GM21825 (cell line): ENCODE measurements around the gene FOXN3.
A peak's percentile ranks its signal among the peaks of the same experiment; 100 is the strongest.

Experiments
- ATAC-seq: cut with Tn5 transposase; IDR thresholded peaks from one replicate; pipeline ENCODE4 v1.9.1; 2021; ENCODE audit warnings: mild to moderate bottlenecking, moderate library complexity; ENCODE audit not compliant: unreplicated experiment

The FOXN3 gene

DNA sequence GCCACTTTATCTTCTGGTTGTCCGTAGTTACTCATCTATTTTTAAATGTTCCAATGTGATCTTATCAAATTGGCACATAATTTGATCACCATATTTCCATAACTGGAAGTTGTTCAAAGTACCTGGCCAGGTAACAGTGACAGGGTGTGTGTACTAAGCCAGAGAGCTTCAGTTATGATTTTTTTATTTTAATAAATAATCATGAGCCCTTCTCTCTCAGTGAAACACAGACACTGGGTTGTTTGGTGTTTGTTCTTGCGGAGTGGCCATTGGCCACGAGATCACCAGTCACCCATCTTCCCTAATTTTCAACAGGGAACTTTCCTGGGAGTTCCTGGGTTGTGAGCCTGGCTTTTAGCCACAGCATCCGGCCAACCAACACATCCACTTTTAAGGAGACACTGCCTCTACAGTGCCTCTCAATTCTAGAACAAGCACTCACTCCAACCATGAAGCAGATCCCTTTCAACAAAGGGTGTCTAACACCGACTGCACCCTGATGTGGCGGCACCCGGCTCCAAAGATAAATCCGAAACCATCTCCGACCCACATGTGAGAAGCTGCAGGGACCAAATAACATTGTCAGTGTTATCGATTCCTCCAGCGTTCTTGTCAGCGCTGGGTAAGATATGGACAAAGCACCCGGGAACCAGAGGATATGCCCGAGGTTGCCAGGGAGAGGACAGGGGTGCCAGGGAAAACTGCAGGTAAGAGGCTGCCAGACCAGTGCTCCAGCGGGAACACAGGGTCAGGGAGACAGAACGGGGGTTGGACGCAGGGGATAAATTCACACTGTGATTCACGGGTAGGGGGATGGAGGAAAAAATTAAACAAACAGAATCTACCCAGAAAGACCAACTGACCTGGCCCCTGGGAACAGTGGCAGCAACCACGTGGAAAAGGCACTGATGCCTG, 49.9 kb downstream of the FOXN3 start:
- ATAC-seq = no peak

DNA sequence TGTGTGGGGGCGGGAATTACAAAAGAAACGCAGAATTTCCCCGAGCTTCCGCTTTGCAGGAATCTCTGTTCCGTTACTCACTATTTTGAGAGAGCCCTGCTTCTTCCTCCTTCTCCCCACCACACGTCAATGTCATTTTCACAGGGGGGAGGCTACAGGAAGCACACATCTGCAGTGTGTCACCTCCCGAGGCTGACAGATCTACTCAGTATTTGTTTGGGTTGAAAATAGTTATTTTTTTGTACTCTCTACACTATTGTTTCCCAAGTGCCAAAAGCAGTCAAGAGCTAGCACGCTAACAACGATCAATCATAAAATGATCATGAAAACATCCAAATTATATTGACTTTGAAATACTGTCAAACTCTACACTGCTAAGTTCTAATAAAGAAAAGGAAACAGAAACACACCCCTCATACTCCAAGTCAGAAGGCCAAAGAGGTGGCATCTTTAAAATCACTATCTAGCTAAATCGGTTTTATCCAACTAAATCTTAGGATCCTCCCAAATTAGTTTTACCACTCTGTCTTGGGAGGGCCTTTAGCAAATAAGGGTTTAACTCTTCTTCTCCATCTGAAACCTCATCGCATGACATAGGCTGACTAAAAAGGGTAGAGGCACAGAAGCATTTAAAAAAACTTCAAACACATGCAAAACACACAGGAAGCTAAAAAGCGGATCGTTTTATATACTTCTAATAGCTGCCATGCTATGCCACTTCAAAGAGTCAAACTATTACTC, 51.8 kb downstream of the FOXN3 start:
- ATAC-seq = peak; percentile 93

DNA sequence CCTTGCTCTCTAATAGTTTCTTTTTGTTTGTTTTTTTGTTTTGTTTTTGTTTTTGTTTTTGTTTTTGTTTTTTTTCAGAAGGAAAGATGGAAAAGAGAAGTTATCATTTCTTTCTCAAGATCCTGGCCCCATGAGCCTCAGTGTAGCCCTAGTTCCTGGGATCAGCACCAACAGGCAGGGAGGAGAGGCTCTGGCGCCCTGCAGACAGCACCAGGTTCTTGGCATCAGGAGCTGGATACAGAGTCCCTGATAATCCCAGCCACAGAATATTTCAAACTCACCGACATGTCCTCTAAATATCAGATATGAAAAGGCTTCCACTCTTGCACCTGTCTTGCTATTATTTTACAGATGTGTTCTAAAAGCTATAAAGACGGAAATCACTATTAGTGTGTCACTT, 52.7 kb downstream of the FOXN3 start:
- no peak for ATAC-seq

DNA sequence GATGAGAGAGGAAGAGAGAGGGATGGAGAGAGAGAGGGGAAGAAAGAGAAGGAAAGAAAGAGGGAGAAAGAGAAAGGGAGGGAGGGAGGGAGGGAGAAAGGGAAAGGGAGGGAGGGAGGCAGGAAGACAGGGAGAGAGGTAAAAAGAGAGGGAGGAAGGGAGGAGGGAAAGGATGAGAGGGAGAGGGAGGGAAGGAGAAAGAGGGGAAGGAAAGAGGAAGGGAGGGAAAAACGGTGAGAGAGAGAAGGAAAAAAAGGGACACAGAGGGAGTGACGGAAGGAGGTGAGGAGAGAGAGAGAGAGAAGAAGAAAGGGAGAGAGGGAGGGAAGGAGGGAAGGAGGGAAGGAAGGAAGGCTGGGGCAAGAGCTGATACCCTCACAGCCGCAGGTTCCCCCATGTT, 56.8 kb downstream of the FOXN3 start:
- no peak for ATAC-seq

DNA sequence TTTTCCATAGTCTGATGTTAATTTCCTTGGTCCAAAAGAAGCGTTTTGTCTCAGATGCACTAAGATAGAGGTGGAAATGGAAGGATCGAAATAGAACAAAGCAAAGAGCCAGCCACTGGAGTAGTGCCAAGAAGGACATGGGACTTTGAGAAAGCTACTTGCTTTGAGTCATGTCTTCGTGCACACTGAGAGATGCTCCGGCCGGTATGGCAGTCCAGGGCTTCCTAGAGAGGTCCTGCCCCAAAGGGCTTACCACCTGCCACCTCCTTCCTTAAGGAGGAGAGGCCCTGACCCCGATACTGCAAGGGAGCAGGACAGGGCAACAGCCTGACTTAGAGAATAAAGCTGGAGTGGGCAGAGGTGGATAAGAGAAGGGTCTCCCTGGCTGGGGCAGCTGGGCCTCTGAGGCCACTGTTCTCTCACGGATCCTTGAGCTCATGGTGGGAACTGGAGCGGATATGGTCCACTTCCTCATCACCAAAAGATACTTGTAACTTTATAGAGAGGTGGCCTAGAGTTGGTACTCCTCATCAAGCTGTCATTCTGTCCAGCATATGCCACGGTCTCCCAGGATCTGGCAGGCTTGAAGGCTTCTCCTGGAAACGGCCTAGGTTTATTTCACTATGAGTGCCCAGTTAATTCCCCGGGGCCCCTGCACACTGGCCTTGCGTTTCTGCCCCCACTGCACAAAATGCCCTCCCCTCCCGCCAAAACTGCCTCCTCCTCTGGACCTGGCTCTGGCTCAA, 57.4 kb downstream of the FOXN3 start:
- no peak for ATAC-seq

DNA sequence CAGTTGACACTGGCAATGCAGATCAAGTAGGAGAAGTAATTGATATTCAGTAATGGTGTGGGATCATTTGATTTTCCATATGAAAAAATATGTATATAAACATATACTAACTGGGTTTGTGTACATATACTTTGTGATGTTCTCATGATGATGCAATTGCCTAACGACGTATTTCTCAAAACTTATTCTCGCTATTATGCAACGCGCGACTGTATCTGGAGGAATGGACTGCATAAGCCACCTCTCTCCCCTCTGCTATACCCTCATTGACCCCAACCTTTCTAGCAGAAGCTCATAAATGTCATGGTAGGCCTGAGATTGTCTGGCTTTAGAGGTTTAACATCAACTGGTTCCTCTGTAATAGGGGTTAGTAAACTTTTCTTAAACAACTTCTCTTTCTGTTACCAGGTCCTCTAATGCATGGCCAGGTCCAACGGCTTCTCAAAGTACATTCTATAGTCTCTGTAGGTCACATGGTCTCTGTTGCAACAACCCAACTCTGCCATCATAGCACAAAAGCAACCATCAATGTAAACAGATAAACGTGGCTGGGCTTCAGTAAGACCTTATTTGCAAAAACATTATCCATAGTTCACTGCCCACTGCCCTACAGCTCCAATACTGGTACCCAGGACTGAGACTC, 59.3 kb downstream of the FOXN3 start:
- ATAC-seq = no peak

DNA sequence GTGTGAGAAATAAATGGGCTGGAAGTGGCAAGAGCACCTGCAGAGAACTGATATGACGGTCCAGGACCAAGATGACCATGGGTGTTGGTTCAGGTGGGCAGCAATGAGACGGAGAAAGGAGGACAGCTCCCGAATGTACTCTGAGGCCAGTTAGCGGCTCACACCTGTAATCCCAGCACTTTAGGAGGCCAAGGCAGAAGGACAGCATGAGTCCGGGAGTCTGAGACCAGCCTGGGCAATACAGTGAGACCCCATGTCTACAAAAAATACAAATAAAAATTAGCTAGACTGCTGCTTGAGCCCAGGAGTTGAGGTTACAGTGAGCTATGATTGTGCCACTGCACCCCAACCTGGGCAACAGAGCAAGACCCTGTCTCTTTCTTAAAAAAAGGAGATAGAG, 60.1 kb downstream of the FOXN3 start:
- no peak for ATAC-seq

DNA sequence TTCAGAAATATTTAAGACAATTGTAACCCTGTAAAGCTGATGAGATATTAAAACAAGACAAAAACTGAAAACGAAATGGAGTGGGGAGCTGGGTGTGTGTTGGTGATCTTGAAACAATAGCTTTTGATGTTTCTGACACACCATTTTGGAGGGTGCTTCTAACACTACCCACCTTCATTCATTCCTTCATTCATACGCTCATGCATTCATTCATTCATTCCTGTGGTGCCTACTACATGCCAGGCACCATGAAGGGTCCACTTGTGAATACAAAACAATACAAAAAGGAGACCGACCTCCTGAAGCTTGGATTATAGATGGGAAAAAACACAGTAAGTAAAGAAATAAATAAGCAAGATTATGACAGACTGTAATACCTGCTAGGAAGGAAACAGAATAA, 60.5 kb downstream of the FOXN3 start:
- ATAC-seq = no peak

DNA sequence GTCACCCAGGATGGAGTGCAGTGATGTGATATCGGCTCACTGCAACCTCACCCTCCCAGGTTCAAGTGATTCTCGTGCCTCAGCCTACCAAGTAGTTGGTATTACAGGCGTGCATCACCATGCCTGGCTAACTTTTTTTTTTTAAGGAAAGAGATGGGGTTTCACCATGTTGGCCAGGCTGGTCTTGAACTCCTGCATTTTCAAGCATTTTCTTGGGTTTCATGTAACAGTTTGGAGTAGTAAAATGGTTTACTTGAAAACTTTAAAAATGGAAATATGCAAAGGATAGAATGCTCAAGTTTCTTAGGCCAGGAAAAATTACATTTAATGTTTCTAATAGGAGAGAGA, 63.3 kb downstream of the FOXN3 start:
- ATAC-seq = no peak

DNA sequence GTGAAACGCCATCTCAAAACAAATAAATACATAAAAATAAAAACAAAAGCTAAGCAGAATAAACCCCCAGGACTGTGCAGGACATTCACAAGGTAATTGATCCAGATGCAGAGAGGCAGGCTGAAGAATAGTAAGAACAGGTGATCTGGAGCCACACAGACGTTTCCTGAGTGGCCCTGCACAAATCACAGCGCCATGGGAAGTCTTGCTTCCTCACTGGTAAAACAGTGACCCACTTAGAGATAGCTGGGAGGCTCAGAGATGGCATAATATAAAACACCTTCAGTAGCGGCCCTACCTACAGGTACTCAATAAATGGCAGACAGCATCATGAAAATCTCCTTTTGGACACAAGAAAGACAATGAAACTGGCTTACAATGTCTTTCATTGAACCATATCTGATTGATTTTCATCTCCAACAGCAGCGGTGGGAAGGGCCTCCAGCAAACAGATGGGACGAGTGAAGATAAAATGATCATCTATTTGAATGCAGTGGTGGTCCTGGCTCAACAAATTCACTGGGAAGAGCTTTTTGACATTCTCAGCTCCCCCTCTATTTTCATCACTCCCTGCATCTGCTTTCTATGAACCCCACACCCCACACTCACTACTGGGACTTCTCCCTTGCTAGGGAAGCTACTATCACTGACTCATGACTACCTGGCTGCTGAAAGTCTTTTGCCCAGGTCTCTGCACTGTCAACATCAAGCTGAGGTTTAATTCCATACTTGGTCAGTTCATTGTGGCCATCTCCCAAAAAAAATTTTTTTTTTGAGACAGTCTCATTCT, 63.9 kb downstream of the FOXN3 start:
- ATAC-seq = no peak

DNA sequence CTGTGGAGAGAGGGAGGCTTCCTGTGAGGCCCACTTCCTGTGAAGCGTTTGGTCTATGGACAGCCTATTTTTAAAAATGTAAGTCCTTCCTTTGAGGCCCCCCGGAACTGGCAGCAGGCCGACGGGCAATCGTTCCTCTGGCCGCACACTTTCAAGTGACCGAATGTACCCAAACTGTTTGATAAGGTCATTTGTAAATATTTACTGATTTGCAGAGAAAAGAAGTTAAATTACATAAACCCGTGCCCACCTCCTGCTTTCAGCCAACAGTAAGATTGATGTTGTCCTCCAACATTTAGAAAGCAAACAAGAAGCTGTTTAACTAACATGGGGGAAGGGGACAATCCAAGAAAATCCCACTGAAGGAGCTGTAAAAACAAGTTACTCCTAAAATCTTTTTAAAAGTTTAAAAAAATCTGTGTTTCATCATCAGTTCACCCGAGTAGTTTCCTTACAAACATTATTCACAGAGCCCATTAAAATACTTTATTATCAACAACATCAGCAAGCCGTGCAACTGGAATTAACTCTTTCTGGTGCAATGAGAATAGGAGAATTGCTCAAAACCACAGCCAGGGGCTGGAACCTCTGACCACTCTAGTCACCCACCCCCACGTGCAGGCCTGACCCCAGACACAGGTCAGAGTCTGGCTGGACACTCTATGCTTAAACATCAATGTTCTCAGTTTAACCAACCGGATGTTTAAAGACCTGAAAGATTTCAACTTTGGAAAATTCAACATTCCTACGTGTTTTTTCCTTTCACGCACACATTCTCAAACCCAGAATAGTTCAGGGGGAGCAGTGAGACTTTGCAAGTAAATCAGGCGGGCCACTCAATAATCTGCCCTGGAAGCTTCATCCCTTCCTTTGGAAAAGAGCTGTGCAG, 65.3 kb downstream of the FOXN3 start:
- ATAC-seq = peak; percentile 87

DNA sequence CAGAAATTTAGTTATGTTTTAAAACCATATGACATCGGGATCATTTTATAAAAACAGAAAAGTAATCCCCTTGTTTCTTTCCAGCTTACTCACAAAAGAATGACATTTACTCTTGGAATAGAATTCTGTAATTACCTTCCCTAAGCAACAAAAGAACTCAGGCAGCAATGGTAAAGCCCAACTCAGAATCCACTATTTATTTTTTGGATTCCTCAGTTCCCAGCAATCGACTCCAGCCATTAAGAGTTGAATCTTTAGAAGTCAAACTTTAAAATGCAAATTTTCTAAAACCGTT, 65.9 kb downstream of the FOXN3 start:
- ATAC-seq = no peak

DNA sequence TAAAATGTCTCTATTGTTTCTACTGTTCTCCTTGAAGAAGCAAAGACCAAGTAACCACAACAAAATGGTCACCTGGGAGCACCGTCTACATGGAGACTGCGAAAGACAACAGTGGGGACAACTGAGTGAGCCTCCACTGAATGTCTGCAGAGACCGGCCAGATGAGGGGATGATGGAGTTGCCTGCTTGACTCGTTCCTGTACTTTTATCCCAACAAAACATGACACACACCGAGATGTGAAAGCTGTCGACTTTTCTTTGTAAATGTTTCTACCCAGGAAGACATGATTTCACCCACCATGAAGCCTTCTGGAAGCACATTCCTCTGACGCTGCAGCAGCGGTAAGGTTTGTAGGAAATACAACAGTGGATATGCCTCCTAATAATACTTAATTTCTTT, 66.9 kb downstream of the FOXN3 start:
- no peak for ATAC-seq

DNA sequence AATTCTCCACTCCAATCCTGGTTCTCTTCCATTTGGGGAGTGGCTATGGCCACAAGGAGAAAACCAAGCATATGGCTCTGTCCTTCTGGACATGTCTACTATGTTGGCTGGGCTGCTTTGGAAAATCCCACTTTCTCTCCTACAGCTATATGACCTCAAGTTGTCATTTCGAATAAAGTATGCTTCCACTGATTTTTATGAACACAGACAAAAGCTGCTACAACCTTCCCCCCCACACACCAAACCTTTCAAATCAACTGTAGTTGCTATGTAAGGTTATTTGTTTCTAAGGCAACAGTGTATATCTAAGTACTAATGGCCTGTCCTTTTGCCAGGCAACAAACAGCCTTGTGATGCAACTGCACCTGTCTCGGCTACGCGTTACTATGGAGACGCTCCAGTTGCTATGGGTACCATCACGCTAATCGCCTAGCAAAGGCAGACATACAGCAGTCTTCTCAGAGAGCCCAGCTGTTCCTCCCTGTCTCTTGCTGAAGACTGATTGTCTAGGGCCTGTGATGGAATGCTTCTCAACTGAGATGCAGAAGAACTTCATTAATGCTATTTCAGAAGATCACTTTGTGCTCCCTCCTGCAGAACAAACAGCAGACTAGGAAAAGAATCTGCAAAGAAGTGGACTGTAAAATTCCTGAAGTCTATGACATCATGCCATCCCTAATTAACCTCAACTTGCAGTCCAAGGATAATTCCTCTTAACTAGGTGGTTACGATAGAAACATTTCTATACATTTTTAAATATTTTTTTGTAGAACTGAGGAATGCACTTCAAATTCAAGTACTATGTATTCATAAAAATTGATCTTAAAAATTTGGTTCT, 67.6 kb downstream of the FOXN3 start:
- no peak for ATAC-seq

DNA sequence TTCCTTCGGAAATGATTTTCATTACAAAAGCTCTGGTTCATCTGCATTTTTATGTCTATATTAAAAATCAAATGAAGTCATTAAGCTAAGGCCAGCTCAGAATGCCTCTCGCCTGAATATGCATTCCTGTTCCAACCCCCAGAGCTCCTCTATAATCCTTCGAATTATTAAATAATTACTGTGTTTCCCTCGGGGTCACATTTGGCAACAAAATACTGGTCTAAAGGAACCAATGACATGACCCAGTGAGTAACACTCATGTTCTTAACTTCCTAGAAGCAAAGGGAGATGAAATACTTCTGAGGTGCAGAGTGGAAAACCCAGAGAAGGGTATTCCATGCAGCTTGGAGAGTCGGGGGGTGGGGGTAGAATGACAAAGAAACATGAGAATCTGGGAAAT, 68.3 kb downstream of the FOXN3 start:
- no peak for ATAC-seq

DNA sequence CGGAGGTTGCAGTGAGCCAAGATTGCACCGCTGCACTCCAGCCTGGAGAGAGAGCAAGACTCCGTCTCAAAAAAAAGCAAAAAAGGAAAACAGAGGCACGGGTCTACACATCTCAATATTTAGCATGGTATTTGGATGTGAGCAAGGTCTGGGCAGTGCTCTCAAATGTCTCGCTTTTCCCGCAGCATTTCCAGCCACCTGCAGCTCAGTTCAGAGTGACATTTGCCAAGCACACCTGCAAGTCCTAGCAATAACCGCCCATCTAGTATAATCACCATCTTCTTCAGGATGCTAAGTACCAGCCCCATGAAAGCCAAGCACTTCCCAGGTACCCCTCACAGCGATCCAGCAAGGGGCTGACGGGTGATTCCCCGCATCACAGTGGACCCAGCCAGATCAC, 69.1 kb downstream of the FOXN3 start:
- ATAC-seq = no peak

DNA sequence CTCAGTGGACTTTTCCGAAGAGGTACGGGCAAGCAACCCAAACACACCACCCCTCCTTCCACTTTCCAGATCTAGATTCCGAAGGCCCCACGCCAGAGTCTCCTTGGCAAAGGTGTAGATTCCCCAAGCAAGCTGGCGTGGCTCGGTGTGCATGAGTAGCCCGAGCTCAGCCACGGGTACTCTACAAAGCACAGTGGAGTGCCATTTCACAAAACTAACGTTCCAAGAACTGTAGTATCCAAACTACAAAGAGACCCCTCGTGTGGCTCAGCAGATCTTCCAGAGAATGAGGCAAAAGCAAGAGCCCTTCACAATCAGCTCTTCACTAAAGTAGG, 72.1 kb downstream of the FOXN3 start:
- no peak for ATAC-seq

DNA sequence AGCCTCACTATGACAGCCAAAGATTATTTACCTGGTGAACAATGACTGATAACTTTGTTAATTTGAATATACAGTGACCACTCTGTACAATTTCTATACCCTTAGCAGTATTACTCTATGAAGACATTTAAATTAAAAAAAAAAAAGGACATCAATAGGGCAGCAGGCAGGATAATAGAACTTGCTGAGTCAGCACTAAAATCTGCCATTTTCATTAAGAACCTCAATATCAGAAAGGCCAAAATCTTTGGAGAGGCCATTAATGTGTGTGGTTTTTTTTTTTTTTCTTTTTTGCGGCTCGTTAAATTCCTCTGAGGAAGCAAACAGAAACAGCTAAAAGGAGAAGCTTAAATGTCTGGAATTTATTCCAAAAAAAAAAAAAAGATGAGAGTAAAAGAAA, 73.7 kb downstream of the FOXN3 start:
- ATAC-seq = no peak

DNA sequence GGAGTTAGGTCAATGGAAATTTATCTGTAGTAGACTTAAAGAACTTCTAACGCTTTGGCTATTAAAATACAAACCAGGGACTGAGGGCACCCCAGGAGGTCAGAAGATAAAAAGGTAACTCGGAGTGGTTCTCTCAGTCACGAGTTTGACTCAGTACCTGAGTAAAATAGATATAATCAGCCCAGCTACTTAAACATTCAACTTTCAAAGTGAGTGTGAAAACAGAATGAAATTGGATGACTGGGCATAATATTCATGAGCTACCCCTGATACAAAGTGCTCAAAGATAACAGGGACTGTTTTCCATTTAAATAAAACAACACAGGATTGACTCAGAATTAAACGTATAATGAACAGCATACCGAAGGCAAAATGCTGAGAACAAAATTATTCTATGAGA, 75.0 kb downstream of the FOXN3 start:
- no peak for ATAC-seq
